Fibroblast of villous mesenchyme (primary cell): ENCODE results near the gene E2F1. TPM values are rescaled to one million over a fixed set of nuclear protein-coding genes. Genes with fewer than 3 reads are reported as not detected.
A peak's percentile ranks its signal among the peaks of the same experiment; 100 is the strongest.

Experiments used
- DNase-seq: peaks from one replicate; pipeline ENCODE4 v3.0.0-alpha.2; 2010; ENCODE audit warnings: low read depth
- H3K4me3 ChIP-seq: 2 replicates; pipeline ENCODE4 v1.5.1; 2011; ENCODE audit warnings: low read depth, mild to moderate bottlenecking, low read length
- total RNA-seq: library from RNA; depleted of rRNA; stranded (reverse); fragments of >200 nt; gene quantifications from 2 replicates; pipeline ENCODE4 v1.2.3, GENCODE V29; 2012
- TF ChIP-seq, protein P1 (sequence below): IDR thresholded peaks from 2 replicates; pipeline ENCODE4 v1.5.1; 2012; ENCODE audit warnings: low read depth, mild to moderate bottlenecking, low read length; ENCODE audit not compliant: insufficient read depth

E2F1 gene
- total RNA-seq, 1 donor, result 7.3 TPM

DNA sequence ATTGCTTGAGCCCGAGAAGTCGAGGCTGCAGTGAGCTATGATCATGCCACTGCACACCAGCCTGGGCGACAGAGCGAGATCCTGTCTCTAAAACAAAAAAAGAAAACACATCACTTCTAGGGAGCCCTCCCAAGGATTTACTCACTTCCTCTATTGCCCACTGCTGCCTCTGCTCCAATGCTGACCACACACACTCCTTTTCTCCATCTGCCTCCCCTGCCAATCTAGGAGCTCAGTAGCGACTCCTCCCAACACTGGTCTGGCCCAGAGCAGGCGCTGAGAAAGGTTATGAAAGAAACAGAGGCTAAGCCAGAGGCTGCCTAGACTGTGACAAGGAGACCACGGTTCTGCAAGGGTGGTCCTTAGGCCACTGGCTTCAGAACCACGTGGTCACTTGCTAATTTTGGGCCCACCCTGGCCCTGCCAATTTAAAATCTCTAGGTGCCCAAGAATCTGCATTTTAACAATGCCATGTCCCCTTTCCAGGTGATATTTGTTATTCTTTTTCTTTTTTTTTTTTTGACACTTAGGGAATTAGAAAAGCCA lies 1.3 kb upstream of the E2F1 start:
- no peak overlapping the region for H3K4me3 ChIP-seq
- DNase-seq, result peak; percentile 39
- TF ChIP-seq, protein P1, sequence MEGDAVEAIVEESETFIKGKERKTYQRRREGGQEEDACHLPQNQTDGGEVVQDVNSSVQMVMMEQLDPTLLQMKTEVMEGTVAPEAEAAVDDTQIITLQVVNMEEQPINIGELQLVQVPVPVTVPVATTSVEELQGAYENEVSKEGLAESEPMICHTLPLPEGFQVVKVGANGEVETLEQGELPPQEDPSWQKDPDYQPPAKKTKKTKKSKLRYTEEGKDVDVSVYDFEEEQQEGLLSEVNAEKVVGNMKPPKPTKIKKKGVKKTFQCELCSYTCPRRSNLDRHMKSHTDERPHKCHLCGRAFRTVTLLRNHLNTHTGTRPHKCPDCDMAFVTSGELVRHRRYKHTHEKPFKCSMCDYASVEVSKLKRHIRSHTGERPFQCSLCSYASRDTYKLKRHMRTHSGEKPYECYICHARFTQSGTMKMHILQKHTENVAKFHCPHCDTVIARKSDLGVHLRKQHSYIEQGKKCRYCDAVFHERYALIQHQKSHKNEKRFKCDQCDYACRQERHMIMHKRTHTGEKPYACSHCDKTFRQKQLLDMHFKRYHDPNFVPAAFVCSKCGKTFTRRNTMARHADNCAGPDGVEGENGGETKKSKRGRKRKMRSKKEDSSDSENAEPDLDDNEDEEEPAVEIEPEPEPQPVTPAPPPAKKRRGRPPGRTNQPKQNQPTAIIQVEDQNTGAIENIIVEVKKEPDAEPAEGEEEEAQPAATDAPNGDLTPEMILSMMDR, result no peak

DNA sequence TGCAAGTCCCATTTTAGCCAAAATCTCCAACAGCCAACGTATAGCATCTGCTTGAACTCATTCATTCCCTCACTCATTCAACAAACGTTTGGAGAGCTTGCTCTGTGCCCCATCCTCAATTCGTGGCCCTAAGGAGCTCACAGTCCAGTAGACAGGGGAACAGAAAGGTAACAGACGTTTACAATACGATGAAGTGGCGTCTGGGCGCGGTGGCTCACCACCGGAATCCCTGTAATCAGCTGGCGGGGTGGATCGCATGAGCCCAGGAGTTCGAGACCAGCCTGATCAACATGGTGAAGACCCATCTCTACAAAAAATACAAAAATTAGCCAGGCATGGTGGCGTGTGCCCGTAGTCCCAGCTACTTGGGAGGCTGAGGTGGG lies 790 bp upstream of the E2F1 start:
- H3K4me3 ChIP-seq, result peak overlapping the region; percentile 50
- TF ChIP-seq, protein P1, result no peak
- DNase-seq, result no peak

DNA sequence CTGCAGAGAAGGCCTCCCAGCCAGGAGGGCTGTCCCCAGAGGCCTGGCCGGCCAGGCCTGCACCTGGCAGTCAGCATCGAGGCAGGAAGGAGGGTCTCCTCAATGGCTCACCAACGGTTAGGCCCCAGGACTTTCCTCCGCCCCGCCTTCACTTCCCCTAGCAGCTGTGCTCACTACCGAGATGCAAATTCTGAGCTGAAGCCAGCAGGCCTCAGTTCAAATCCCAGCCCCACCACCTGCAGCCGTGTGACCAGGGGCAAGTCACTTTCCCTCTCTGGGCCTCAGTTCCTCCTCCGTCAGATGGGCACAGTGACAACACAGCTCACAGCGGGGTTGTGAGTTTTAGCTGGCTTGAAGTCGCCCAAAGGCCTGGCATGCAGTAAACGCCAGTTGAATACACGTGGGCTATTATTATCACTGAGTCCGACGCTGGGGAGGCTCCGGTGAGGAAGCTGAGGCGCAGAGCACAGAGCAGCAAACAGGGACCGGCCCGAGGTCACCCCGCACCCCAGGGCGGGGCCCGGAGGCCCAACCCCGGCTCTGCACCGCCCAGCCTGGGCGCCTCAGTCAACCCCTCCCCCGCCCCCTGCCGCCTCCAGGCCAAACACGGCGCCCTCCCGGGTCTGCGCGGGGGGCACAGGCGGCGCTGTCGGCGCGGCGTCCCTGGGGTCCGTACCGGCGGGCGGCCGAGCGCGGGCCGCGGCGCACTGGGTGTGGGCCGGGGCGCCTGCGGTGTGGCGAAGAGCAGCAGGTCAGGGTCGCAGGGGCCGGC lies 671 bp downstream of the E2F1 start:
- H3K4me3 ChIP-seq, result peak overlapping the region; percentile 54
- peak; percentile 22 for DNase-seq
- TF ChIP-seq, protein P1, result no peak

GRCh38 chr20:33684533-33685327 lies 1.5 kb downstream of the E2F1 start:
- H3K4me3 ChIP-seq, result peak overlapping the region; percentile 54
- no peak for DNase-seq
- TF ChIP-seq, protein P1, result no peak

DNA sequence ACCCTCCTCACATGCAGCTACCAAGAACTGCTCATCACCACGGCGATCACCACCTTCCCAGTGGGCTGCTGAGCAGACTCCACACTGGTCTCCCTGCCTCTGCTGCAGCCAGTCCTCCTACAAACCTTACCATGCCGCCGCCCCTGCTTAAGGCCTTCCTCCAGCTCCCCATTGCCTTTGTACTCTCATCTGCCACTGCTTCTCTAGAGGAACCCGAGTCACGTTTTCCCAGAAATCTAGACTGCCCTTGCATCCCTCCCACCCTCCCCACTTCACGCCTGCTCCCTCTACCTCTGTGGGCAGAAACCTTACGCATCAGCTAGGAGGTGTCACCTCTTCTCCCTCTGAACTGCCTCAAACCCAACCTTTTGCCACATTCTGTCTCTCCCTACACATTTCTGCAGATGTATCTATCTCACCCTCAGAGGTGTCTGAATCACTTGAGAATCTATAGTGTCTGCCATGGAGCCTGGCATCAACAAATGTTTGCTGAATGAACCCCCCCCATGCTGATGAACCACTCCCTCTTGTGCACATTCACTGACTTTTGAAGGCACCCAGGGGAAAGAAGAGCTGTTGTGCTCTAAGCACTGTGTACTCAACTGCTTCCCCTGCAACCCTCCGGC lies 4.3 kb downstream of the E2F1 start:
- H3K4me3 ChIP-seq, result no peak overlapping the region
- TF ChIP-seq, protein P1, result no peak
- no peak for DNase-seq

DNA sequence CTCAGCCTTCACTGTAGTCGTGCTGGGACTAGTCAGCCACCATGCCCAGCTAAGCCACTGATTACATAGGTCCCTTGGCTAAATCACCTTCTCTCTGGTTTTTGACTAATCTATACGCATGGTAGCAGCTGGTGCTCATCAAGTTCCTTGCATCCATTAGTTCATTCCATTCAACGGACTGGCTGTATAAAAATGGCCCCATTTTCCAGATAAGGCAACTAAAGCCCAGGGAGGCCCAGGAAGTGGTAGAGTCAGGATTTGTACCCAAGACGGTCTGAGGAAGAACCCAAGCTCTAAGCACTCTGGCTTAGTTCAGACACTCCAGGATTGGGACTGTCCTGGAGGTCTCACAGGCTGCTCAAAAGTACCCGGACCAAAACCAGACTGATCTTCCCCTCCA lies 4.9 kb downstream of the E2F1 start:
- TF ChIP-seq, protein P1, result no peak
- H3K4me3 ChIP-seq, result no peak overlapping the region
- no peak for DNase-seq
